Tibial artery (tissue), 4 donors: ENCODE data around the gene IFT88.

Source experiments
- DNase-seq, 2 donors: peaks; one replicate each; pipeline ENCODE4 v3.0.0-alpha.2; 2019
- H3K27ac ChIP-seq, 2 donors: fragments of 200-600 bp; sonication (generic) in 1 of 2; 1 replicate in 1 of 2; 2 replicates in 1 of 2; pipeline ENCODE4 v1.5.1; 2018 to 2019; ENCODE audit warnings: mild to moderate bottlenecking in 1 of 2
- H3K27me3 ChIP-seq, 2 donors: fragments of 200-600 bp; sonication (generic) in 1 of 2; one replicate each; pipeline versions ENCODE4 v1.5.1 to v1.6.0; 2016 to 2019
- H3K36me3 ChIP-seq, 3 donors: fragments of 200-600 bp; sonication (generic) in 2 of 3; one replicate each; pipeline ENCODE4 v1.5.1; 2016 to 2019; ENCODE audit warnings: mild to moderate bottlenecking in 2 of 3
- H3K4me1 ChIP-seq, 4 donors: fragments of 200-600 bp; sonication (generic) in 2 of 4; 1 replicate in 3 of 4; 2 replicates in 1 of 4; pipeline ENCODE4 v1.5.1; 2016 to 2019
- H3K4me3 ChIP-seq, 2 donors: fragments of 200-600 bp; sonication (generic) in 1 of 2; 1 replicate in 1 of 2; 2 replicates in 1 of 2; pipeline ENCODE4 v1.5.1; 2018 to 2019; ENCODE audit warnings: mild to moderate bottlenecking in 2 of 2
- H3K9me3 ChIP-seq, 3 donors: fragments of 200-600 bp; sonication (generic) in 1 of 3; one replicate each; pipeline ENCODE4 v1.5.1; 2016 to 2019
- intact Hi-C: fragments of 100-400 bp; cut with DNase I; formaldehyde crosslinking; loops from one replicate; pipeline ENCODE4 v1.15.0; 2023; ENCODE audit warnings: low total_unique reads
- TF ChIP-seq, protein P1 (sequence below), 2 experiments: fragments of 200-600 bp in 1 of 2; fragments of 450-650 bp in 1 of 2; IDR thresholded peaks; one replicate each; pipeline ENCODE4 v1.5.1; 2017 to 2019; ENCODE audit warnings: antibody characterized with exemption in 2 of 2, mild to moderate bottlenecking in 1 of 2, moderate library complexity in 1 of 2

IFT88 gene

DNA sequence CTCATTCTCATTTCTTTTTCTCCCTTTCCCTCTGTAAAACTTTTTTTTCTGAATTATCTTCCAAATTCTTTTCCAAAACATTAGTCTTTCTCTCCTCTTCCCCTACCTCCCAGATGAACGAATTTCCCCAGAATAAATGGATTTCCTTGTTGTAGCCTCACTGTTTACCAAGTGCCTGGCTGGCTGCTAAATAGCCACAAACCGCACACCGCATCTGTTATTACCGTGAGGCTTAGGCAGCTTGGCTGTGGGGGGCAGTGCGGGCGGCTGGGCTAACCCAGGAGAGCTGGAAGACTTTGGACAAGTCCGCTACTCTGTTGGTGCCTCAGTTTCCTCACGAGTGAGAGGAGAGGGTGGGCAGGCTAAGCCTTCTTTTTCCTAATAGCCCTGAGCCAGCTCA lies 147.2 kb downstream of the IFT88 start:
- H3K9me3 ChIP-seq = no peaks in the 10 kb centered on the region
- no peaks in the 10 kb centered on the region for H3K36me3 ChIP-seq
- intact Hi-C loops = loop anchor here (10.0 kb wide), 1 partner anchor 219 kb away; no protein-coding TSS in a partner anchor
- no peak for DNase-seq
- peak overlapping the region; percentile 68 to 72 for H3K27ac ChIP-seq
- TF ChIP-seq, protein P1, sequence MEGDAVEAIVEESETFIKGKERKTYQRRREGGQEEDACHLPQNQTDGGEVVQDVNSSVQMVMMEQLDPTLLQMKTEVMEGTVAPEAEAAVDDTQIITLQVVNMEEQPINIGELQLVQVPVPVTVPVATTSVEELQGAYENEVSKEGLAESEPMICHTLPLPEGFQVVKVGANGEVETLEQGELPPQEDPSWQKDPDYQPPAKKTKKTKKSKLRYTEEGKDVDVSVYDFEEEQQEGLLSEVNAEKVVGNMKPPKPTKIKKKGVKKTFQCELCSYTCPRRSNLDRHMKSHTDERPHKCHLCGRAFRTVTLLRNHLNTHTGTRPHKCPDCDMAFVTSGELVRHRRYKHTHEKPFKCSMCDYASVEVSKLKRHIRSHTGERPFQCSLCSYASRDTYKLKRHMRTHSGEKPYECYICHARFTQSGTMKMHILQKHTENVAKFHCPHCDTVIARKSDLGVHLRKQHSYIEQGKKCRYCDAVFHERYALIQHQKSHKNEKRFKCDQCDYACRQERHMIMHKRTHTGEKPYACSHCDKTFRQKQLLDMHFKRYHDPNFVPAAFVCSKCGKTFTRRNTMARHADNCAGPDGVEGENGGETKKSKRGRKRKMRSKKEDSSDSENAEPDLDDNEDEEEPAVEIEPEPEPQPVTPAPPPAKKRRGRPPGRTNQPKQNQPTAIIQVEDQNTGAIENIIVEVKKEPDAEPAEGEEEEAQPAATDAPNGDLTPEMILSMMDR (IDR thresholded peaks at IDR 0.05) = no peak
- peaks cover 0 to 41% (median 27%) of the 10 kb centered on the region in 4 donors for H3K4me1 ChIP-seq
- H3K4me3 ChIP-seq = peak overlapping the region in 1 of 2 donors; percentile 6
- H3K27me3 ChIP-seq = no peaks in the 10 kb centered on the region

DNA sequence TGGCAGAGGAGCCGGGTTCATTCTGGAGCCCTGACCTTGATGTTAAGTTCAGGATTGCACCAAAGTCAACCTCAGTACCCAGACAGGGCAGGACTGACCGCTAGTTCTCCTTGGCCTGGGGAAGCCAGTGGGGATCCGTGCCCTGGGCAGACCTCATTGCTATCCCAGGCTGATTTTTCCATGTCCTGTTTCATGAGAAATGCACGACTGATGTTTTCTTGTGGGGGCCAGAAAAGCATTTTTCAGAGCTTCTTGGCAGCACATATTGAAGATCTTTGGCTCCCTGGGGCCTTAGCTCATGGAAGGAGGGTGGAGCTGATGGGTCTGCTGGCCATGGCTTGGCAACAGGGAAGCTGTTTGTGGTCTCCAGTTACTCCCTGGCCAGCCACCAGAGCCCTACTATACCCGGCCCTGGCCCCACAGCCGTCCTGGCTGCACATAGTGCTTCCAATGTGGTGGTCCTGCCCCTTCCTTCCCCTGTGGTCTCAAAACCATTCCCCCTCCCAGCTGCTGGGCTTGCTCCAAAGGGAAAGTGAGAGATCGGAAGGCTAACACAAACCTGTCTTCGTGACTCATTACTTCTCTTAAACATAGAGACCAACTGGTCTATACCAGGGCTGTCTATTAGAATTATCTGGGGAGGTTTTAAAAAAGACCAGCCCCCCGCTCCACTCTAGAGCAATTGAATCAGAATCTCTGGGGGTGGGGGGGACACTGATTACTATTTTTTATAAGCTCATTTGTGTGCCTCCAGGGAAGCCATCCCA lies 147.8 kb downstream of the IFT88 start:
- DNase-seq = peak; percentile 78 to 86
- Histone ChIP-seq H3K27me3 (no peaks in the 10 kb centered on the region), H3K27ac (peak overlapping the region; percentile 68 to 72), H3K9me3 (no peaks in the 10 kb centered on the region), H3K4me3 (peak overlapping the region in 1 of 2 donors; percentile 6), H3K36me3 (no peaks in the 10 kb centered on the region), H3K4me1 (peaks cover 0 to 36% (median 24%) of the 10 kb centered on the region in 4 donors)
- intact Hi-C loops = loop anchor here (5.0 to 10.0 kb wide), 2 partner anchors 113 to 220 kb away; no protein-coding TSS in a partner anchor
- TF ChIP-seq, protein P1 (IDR thresholded peaks at IDR 0.05) = no peak

DNA sequence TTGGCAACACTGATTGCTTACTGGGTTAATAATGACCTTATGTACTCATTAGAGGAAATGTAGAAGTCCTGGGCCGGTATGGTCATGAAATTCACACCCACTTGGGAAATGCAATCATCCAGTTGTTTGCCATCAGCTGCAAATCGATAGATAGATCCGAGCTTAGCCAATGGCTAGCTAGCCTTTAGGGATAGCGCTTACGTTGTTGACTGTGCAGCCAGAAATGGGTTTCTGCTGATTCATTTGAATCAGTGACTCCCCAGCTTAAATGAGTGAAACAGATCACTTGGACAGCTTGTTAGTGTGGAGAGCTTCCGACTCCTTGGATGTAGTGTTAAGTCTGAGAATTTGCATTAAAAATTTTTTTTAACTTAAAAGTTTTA lies 148.4 kb downstream of the IFT88 start:
- H3K4me3 ChIP-seq = no peak overlapping the region
- H3K27me3 ChIP-seq = no peaks in the 10 kb centered on the region
- no peaks in the 10 kb centered on the region for H3K36me3 ChIP-seq
- H3K4me1 ChIP-seq = peaks cover 0 to 32% (median 24%) of the 10 kb centered on the region in 4 donors
- TF ChIP-seq, protein P1 (IDR thresholded peaks at IDR 0.05) = no peak
- intact Hi-C loops = loop anchor here (5.0 to 10.0 kb wide), 2 partner anchors 112 to 221 kb away; no protein-coding TSS in a partner anchor
- no peaks in the 10 kb centered on the region for H3K9me3 ChIP-seq
- no peak for DNase-seq
- H3K27ac ChIP-seq = peak overlapping the region; percentile 68 to 72

DNA sequence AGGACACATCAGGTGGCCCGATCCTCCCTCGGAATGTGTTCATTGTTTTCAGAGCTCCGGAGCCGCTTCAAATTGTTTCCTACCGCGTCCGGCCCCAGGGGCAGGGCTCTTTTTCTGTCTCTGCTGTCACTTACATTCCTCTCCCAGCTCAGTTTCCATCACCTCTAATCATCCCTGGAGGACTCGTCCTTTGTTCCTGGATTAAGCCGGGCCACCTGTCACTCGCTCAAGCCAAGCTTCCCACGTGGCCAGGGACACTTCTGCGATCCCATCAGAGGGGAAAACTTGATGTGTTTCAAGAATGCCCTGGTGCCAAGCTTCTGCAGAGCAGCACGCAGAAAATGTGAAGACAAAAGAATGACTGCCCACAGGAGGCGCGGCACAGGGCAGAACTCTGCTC lies 150.0 kb downstream of the IFT88 start:
- Histone ChIP-seq H3K4me3 (no peak overlapping the region), H3K36me3 (no peaks in the 10 kb centered on the region), H3K27ac (no peak overlapping the region), H3K9me3 (no peaks in the 10 kb centered on the region), H3K4me1 (peaks cover 0 to 42% (median 34%) of the 10 kb centered on the region in 4 donors), H3K27me3 (no peaks in the 10 kb centered on the region)
- intact Hi-C loops = loop anchor here (5.0 to 10.0 kb wide), 2 partner anchors 110 to 222 kb away; no protein-coding TSS in a partner anchor
- TF ChIP-seq, protein P1 (IDR thresholded peaks at IDR 0.05) = no peak
- DNase-seq = no peak

DNA sequence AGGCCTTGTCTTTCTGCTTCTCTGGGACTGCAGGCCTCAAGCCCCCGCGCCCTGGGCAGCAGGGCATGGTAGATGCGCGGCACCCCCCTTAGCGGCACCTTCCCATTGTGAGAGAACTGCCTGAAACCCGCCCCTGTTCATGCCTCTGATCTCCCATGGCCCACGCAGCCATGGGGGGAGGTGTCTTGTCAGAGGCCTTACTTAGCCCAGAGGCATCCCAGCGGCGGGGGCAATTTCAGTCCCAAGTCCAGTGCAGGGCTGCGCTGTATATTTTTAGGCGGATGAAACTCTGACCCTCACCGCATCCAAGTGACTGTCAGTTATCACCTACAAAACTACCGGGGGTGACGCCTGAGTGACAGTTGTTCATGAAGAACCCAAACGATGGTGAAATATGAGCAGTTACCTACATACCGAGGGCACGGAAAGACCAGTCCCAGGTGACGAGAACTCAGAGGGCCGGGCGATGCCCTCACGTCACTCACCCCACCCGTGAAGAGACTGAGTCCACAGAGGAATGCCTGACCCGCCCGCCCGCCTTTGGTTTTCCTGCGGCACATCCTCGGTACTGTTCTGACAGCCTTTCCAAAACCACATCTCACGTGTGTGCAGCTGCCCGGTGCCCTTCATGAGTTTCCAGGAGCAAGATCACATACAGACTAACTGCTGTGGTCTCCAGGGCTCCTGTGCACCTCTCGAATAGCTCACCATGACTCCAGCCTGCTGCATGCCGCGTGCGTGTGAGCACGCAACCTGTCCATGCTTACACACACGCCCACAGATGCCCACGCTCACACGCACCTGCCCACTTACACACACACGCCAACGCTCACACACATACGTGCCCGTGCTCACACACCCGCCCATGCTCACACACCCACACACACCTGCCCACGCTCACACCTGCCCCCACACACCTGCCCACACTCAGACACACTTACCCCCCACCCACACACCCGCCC lies 150.9 kb downstream of the IFT88 start:
- H3K4me1 ChIP-seq = peaks cover 0 to 38% (median 32%) of the 10 kb centered on the region in 4 donors
- no peaks in the 10 kb centered on the region for H3K9me3 ChIP-seq
- H3K27ac ChIP-seq = no peak overlapping the region
- no peak overlapping the region for H3K4me3 ChIP-seq
- TF ChIP-seq, protein P1 (IDR thresholded peaks at IDR 0.05) = no peak
- peak in 1 of 2 donors; percentile 60 for DNase-seq
- intact Hi-C loops = loop anchor here (5.0 to 10.0 kb wide), 2 partner anchors 109 to 223 kb away; no protein-coding TSS in a partner anchor
- no peaks in the 10 kb centered on the region for H3K27me3 ChIP-seq
- H3K36me3 ChIP-seq = no peaks in the 10 kb centered on the region
